ENCODE measurements around the gene GIMAP2.

GIMAP2 gene

DNA sequence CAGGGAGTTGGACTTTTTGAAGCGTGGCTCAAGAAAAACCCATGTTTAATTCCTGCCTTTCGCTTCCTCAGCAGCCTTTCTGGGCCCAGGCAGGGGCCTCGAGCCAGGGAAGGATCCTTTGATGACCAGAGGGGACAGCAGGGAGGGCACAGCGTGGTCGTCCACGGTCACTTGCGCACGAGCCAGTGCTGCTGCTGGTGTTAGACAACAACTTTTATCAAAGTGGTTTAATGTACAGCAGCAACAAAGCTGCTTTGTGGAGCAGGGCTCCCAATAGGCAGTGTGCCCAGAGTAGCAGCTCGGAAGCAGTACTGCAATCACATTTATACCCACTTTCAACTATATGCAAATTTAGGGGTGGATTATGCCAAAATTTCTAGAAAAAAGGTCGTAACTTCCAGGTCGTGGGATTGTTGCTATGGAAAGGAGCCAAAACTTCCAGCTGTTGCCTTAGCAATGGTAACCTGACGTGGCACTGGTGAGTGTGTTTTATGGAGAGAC lies 37.0 kb downstream of the GIMAP2 start:
- TF ChIP-seq, protein P1, sequence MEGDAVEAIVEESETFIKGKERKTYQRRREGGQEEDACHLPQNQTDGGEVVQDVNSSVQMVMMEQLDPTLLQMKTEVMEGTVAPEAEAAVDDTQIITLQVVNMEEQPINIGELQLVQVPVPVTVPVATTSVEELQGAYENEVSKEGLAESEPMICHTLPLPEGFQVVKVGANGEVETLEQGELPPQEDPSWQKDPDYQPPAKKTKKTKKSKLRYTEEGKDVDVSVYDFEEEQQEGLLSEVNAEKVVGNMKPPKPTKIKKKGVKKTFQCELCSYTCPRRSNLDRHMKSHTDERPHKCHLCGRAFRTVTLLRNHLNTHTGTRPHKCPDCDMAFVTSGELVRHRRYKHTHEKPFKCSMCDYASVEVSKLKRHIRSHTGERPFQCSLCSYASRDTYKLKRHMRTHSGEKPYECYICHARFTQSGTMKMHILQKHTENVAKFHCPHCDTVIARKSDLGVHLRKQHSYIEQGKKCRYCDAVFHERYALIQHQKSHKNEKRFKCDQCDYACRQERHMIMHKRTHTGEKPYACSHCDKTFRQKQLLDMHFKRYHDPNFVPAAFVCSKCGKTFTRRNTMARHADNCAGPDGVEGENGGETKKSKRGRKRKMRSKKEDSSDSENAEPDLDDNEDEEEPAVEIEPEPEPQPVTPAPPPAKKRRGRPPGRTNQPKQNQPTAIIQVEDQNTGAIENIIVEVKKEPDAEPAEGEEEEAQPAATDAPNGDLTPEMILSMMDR (IDR thresholded peaks at IDR 0.05; ENCODE audit: low read depth, low read length, missing control alignments), result no peak
- in situ Hi-C loops (cut with HindIII; ENCODE audit: low sequenced_read_pairs), result no loop called here

DNA sequence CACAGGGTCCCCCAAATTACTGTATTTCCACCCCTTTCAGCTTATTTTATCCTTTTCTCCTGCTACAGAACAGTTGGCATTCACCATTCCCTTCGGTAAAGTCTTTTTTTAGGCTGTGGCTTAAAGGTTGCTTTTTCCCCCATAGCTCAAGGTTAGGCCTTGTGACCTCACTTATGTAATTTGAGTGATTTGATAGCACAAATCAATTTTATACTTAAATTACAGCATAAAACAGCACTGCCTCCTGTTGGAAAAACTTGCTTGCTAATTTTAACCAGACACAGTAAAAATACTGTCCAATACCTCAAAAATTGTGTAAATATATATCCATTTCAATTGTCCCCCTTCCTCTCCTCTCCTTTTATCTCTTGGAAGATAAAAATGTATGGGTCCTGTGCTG lies 38.0 kb downstream of the GIMAP2 start:
- in situ Hi-C loops (cut with HindIII; ENCODE audit: low sequenced_read_pairs), result no loop called here
- TF ChIP-seq, protein P1 (IDR thresholded peaks at IDR 0.05; ENCODE audit: low read depth, low read length, missing control alignments), result no peak
- no peak overlapping the region for H3K4me3 ChIP-seq (ENCODE audit: low read depth, low read length)
- DNase-seq (ENCODE audit: low read depth), result no peak

More for the DNA sequence above, 37.0 kb downstream of the GIMAP2 start:
- DNase-seq (ENCODE audit: low read depth), result no peak
- H3K4me3 ChIP-seq (ENCODE audit: low read depth, low read length), result no peak overlapping the region

DNA sequence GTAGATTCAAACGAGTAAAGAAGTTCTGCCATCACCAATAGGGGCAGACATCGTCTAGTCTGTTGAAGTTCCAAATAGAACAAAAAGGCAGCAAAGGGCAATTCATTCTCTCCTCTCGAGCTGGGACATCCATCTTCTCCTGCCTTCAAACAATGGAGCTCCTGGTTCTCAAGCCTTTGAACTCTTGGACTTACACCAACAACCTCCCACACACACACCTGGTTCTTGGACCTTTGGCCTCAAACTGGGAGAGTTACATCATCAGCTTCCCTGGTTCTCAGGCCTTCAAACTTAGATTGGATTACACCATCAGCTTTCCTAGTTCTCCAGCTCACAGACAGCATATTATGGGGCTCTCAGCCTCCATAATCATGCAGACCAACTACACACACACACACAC lies 41.9 kb downstream of the GIMAP2 start:
- TF ChIP-seq, protein P1 (IDR thresholded peaks at IDR 0.05; ENCODE audit: low read depth, low read length, missing control alignments), result no peak
- H3K4me3 ChIP-seq (ENCODE audit: low read depth, low read length), result no peak overlapping the region
- no peak for DNase-seq (ENCODE audit: low read depth)
- in situ Hi-C loops (cut with HindIII; ENCODE audit: low sequenced_read_pairs), result no loop called here

DNA sequence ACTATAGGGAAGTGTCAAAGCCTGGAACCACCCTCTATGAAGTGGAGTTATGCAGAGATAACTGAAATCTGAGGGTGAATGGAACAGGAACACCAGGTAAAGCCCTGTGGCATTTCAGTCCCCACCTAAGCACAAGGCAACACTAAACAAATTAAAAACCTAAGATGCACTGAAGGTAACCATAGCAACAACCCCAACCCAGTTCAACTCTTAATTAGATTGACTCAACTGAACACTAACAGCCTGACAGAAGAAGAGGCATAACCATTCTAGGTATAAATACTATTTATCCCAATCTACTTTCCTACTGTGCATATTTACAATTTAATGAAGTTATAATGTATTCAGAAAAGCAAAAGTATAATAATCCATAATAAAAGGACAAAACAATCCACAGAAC lies 42.5 kb downstream of the GIMAP2 start:
- H3K4me3 ChIP-seq (ENCODE audit: low read depth, low read length), result no peak overlapping the region
- DNase-seq (ENCODE audit: low read depth), result no peak
- in situ Hi-C loops (cut with HindIII; ENCODE audit: low sequenced_read_pairs), result no loop called here
- TF ChIP-seq, protein P1 (IDR thresholded peaks at IDR 0.05; ENCODE audit: low read depth, low read length, missing control alignments), result no peak

DNA sequence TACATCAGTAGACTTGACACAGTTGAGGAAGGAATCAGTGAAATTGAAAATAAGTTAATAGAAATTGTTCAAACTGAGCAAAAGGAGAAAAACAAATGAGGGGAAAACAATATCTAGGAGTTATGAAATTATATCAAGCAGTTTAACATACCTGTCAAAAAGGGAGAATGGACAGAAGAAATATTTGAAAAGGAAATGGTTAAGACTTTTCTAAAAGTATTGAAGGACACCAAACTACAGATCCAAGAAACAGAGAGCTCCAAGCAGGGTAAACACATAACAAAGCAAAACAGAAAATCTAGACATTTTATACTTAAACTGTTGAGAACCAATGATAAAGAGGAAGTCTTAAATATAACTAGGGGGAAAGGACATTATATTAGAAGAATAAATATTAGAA lies 43.1 kb downstream of the GIMAP2 start:
- in situ Hi-C loops (cut with HindIII; ENCODE audit: low sequenced_read_pairs), result no loop called here
- H3K4me3 ChIP-seq (ENCODE audit: low read depth, low read length), result no peak overlapping the region
- TF ChIP-seq, protein P1 (IDR thresholded peaks at IDR 0.05; ENCODE audit: low read depth, low read length, missing control alignments), result no peak
- no peak for DNase-seq (ENCODE audit: low read depth)

DNA sequence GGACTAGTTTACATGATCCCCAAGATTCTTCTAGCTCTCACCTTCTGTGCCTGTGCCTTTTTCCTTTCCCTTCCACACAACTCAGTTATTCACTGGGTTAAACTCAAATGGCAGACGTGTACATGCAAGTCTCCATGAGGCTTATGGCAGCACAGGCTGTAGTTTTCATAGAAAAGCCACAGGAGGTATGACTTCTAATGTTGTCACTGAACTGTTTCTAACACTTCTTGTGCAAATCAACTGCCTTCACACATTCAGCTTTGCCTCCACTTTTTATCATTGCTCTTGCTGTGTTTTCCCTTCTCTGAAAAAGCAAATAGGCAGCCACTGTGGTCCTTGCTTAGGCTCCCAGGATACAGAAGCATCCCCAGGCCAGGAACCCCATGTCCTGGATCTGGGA lies 46.4 kb downstream of the GIMAP2 start:
- TF ChIP-seq, protein P1 (IDR thresholded peaks at IDR 0.05; ENCODE audit: low read depth, low read length, missing control alignments), result no peak
- no peak for DNase-seq (ENCODE audit: low read depth)
- in situ Hi-C loops (cut with HindIII; ENCODE audit: low sequenced_read_pairs), result no loop called here
- no peak overlapping the region for H3K4me3 ChIP-seq (ENCODE audit: low read depth, low read length)

Measured in astrocyte of the cerebellum (primary cell).